GM19438 (cell line): ENCODE data around the gene ZC3H11A.
"Not testable (repeated sequence)": the region's sequence is repeated elsewhere in the genome, so short reads cannot be mapped to it uniquely, and the experiment has no call there.

Experiments
- ATAC-seq: cut with Tn5 transposase; IDR thresholded peaks from one replicate; pipeline ENCODE4 v1.9.1; 2021; ENCODE audit warnings: low read depth; ENCODE audit not compliant: unreplicated experiment

ZC3H11A gene

DNA sequence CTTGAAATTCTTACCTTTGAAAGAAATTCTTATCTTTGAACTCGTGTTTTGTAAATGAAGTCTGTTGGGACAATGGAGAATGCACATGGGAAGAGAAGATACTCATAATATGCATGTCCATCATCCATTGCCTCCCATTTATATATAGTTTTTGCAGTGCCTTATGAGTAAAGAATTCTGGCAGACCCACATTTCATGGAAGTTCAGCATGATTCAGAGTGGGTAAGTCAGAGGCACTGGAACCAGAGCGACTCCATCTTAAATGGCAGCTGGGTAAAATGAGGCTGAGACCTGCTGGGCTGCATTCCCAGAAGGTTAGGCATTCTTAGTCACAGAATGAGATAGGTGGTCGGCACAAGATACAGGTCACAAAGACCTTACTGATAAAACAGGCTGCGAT is 16.6 kb upstream of the ZC3H11A start:
- no peak for ATAC-seq

- ATAC-seq = no peak
Measured at GRCh38 chr1:203781962-203782361, 13.5 kb upstream of the ZC3H11A start.

- ATAC-seq = no peak
Measured at GRCh38 chr1:203789966-203790365, 5.5 kb upstream of the ZC3H11A start.

DNA sequence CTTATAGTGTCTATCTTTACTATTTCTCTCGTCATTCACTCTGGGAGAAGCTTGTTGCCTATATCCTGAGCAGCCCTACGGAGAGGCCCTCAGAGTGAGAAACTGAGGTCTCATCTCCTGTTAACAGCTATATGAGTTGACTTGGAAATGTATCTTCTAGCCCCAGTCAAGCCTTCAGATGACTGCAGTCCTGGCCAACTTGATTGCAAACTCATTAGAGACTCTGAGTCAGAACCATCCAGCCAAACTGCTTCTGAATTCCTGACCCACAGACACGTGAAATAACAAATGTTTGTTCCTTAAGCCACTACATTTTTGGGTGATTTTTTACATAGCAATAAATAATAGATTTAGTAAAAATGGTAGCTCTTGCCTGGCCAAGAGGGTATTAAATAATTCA is 3.9 kb upstream of the ZC3H11A start:
- ATAC-seq = no peak

- ATAC-seq = no peak
Measured at GRCh38 chr1:203792486-203792885, 2.9 kb upstream of the ZC3H11A start.

GRCh38 chr1:203793561-203793960 is 1.9 kb upstream of the ZC3H11A start:
- ATAC-seq = not testable (repeated sequence)

DNA sequence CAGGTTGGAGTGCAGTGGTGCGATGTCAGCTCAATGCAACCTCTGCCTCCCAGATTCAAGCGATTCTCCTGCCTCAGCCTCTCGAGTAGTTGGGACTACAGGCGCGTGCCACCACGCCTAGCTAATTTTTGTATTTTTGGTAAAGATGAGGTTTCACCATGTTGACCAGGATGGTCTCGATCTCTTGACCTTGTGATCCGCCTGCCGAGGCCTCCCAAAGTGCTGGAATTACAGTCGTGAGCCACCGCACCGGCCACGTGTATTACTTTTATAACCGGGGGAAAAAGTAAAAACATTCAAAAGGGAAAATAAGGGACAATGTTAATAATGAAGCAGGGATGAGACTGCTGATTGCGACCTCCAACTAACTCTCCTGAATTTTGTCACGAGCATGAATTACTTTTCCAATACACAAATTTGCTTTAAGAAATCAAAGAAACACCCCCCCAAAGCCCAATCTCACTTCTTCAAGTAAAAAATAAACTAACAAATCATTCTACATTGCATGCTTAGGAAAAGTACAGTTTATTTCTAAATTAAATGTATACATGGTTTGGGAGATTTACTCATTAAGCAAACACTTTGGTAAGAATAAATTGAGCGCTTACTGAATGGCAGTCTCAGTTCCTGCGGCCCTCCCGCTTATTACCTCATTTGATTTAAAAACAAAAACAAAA is 521 bp upstream of the ZC3H11A start:
- ATAC-seq = no peak

DNA sequence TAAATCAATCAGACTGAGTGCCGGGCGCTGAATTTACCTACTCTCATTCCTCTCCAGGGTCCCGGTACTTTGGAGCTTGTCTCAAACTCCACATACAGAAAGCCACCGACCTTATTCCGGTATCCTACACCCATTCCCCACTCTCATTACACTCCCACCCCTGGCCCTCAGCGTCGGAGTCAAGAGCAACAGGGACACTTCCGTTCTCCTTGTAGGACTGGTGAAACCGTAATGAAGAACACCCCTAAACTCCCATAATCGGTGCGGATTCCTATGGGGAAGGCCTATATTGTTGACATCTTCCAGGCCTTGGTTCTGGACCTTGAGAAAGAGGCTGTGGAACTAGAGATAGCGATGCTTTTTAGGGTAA is 798 bp downstream of the ZC3H11A start:
- peak; percentile 29 for ATAC-seq

- no peak for ATAC-seq
Measured at GRCh38 chr1:203797216-203797615, 1.8 kb downstream of the ZC3H11A start.

DNA sequence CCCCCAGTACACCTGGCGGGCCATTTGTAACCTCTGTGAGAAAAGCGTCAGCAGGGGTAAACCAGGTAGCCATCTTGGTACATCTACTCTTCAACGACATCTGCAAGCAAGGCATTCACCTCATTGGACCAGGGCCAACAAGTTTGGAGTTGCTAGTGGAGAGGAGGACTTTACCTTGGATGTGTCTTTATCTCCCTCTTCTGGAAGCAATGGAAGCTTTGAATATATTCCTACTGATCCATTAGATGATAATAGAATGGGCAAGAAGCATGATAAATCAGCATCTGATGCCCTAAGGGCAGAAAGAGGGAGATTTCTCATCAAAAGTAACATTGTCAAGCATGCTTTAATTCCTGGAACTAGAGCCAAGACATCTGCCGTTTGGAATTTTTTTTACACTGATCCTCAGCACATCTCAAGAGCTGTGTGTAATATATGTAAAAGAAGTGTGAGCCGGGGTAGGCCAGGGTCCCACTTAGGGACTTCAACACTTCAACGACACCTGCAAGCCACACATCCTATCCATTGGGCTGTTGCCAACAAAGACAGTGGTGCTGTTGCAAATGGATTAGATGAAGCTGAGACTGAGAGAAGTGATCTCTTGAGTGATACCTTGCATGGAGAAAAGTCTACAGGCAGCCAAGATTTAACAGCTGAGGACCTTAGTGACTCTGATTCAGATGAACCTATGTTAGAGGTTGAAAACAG is 2.7 kb downstream of the ZC3H11A start:
- ATAC-seq = no peak

- ATAC-seq = no peak
Measured at GRCh38 chr1:203799157-203799556, 3.7 kb downstream of the ZC3H11A start.

DNA sequence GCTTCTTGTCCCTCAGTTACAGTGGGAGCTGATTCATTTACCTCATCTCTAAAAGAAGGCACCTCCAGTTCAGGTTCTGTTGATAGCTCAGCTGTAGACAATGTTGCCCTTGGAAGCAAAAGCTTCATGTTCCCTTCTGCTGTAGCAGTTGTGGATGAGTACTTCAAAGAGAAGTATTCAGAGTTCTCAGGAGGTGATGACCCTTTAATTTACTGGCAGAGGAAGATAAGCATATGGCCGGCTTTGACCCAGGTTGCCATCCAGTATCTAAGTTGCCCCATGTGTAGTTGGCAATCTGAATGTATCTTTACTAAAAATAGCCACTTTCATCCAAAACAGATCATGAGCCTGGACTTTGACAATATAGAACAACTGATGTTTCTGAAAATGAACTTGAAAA is 4.5 kb downstream of the ZC3H11A start:
- ATAC-seq = no peak

- ATAC-seq = no peak
Measured at GRCh38 chr1:203805689-203806088, 10.3 kb downstream of the ZC3H11A start.

- ATAC-seq = no peak
Measured at GRCh38 chr1:203807196-203807595, 11.8 kb downstream of the ZC3H11A start.

GRCh38 chr1:203813581-203814341 is 18.3 kb downstream of the ZC3H11A start:
- no peak for ATAC-seq

- no peak for ATAC-seq
Measured at GRCh38 chr1:203818399-203818798, 23.0 kb downstream of the ZC3H11A start.

DNA sequence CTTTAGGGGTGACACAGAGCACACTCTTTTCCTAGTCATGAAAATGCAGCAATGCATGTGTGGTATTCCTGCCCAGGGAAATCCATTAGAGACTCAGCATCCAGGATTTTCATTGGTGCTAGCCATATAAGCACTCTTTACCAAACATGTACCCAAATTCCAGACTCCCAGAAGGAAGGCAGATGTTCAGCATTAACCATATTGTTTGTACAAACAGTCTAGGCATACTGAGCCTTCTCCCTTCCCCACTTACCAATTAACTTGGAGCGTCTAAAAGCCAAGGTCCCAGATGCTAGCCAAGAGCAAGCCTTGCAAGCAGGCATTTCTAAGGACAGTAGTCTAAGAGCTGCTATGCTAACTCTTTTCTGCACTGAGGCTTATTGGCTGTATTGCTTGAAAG is 27.9 kb downstream of the ZC3H11A start:
- no peak for ATAC-seq

DNA sequence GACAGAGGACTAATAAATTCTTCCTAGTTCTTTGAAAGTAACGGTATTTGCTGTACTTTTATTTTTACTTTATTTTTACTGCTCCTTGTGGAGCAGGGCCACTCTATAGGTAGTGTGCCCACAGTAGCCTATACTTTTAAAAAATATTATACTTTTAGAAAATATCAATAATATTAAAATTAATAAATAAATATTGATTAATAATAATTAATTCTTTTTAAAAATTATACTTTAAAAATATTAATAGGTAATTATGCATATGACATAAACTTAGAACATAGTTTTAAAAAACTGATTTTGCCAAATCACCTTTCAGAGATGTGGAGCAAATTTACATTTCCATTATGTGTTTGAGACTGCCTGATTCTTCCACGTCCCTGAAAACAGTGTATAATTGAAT is 30.8 kb downstream of the ZC3H11A start:
- no peak for ATAC-seq

DNA sequence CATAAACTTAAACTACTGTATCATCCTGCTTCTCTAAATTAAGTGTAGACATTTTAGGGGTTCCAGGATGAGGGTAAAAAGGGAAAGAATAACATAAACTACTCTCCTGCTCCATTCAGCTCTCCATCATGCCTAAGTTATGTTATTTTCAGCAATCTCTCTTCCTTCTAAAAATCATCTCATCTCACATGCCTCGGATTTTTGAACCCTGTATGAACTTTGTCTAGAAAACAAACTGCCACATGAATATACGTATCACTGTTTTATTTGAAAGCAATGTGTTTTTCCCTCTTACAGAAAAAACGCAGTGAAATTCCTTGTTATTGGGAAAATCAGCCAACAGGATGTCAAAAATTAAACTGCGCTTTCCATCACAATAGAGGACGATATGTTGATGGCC is 32.6 kb downstream of the ZC3H11A start:
- no peak for ATAC-seq

GRCh38 chr1:203828503-203828902 is 33.1 kb downstream of the ZC3H11A start:
- no peak for ATAC-seq

DNA sequence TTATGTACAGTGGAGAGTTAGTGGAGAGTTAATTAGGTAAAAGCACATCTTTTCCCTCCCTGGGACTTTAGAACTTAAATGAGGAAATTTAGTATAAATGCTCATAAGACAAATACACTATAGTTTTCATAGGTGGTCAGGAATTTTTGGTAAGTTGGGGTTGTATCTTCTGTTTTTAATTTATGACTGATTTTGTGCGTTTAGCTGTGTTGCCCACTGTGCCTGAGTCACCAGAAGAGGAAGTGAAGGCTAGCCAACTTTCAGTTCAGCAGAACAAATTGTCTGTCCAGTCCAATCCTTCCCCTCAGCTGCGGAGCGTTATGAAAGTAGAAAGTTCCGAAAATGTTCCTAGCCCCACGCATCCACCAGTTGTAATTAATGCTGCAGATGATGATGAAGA is 33.8 kb downstream of the ZC3H11A start:
- not testable (repeated sequence) for ATAC-seq

- no peak for ATAC-seq
Measured at GRCh38 chr1:203835476-203835875, 40.1 kb downstream of the ZC3H11A start.
